Keratinocyte (primary cell): ENCODE results near the gene ARFGEF3.
A peak's percentile ranks its signal among the peaks of the same experiment; 100 is the strongest.

Experiments
- CTCF ChIP-seq, 3 experiments: IDR thresholded peaks in 1 of 3; conservative IDR thresholded peaks in 1 of 3; optimal IDR thresholded peaks in 1 of 3; 2 replicates in 2 of 3; 3 replicates in 1 of 3; pipeline versions ENCODE3 to v1.5.1; 2011; ENCODE audit warnings: low read length in 3 of 3, mild to moderate bottlenecking in 3 of 3, moderate library complexity in 2 of 3, control low read depth in 1 of 3, inconsistent platforms in 1 of 3; ENCODE audit not compliant: insufficient read depth in 2 of 3; ENCODE audit errors: extremely low read depth in 1 of 3
- EZH2 ChIP-seq: IDR thresholded peaks from one replicate; pipeline ENCODE4 v1.6.1; 2012; ENCODE audit warnings: inconsistent platforms, mild to moderate bottlenecking, low read length, moderate library complexity

DNA sequence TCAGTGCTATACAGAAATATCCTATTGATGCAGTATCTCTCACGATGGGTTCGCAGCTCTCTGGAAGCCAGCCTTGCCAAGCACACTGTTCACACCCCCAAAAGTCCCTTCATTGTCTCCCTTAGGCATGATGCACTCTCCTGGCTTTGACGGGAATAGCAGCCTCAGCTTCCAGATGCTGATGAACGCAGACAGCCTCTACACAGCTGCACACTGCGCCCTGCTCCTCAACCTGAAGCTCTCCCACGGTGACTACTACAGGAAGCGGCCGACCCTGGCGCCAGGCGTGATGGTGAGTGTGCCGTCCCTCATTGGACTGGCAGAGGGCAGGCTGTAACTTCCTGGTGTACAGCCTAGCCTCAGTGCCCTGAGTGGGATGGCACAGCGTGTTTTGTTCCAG, 116.6 kb downstream of the ARFGEF3 start:
- TF ChIP-seq CTCF (optimal IDR thresholded peaks at IDR 0.05 in 1 of 3, IDR thresholded peaks at IDR 0.05 in 1 of 3, conservative IDR thresholded peaks at IDR 0.05 in 1 of 3; ENCODE audit: extremely low read depth in 1 of 3, insufficient read depth in 2 of 3, low read length in 3 of 3) (peak; percentile 65 to 86 (median 82)), EZH2 (no peak)
